ENCODE measurements around the gene CACNG5. TPM values are rescaled to one million over a fixed set of nuclear protein-coding genes. Genes with fewer than 3 reads are reported as not detected.

CACNG5 gene
- total RNA-seq, 1 experiment from 2014 or later = 0.21 TPM

- CTCF ChIA-PET = no interaction called here
Measured at GRCh38 chr17:66842505-66842904, 7.6 kb downstream of the CACNG5 start.

GRCh38 chr17:66842959-66843358 is 8.0 kb downstream of the CACNG5 start:
- no peak for DNase-seq (ENCODE audit: low read depth, low spot score)
- POLR2A ChIA-PET = no interaction called here
- intact Hi-C loops (cut with micrococcal nuclease; ENCODE audit: unreplicated experiment) (no loop called here), in situ Hi-C loops (cut with HindIII; ENCODE audit: low pct_unique_long_range_greater_than_20kb, low sequenced_read_pairs) (no loop called here)
- CTCF ChIA-PET = no interaction called here
- TF ChIP-seq POLR2AphosphoS5 (IDR thresholded peaks at IDR 0.05; ENCODE audit: low read depth, low read length) (no peak), CTCF (IDR thresholded peaks at IDR 0.05) (no peak), REST (IDR thresholded peaks at IDR 0.05; ENCODE audit: insufficient read depth in 1 of 2, low read depth in 2 of 2, low read length in 1 of 2) (no peak), SIN3A (IDR thresholded peaks at IDR 0.05; ENCODE audit: borderline replicate concordance, insufficient read depth, low read depth, low read length) (no peak), TCF7L2 (IDR thresholded peaks at IDR 0.05; ENCODE audit: low read depth, low read length) (no peak)
- Histone ChIP-seq H3K36me3 (ENCODE audit: control insufficient read depth, insufficient read depth, low read length) (no peaks in the 10 kb centered on the region), H3K9me3 (ENCODE audit: control insufficient read depth, insufficient read depth, low read depth, low read length) (no peaks in the 10 kb centered on the region), H3K4me3 (ENCODE audit: low read depth in 2 of 2, low read length in 2 of 2) (no peak overlapping the region), H3K4me1 (ENCODE audit: control insufficient read depth, insufficient read depth, low read length) (no peaks in the 10 kb centered on the region), H3K27ac (ENCODE audit: low read length) (no peak overlapping the region), H3K27me3 (ENCODE audit: control insufficient read depth, insufficient read depth, low read length) (no peaks in the 10 kb centered on the region)
- no TSS peak for BruUV-seq (replicated peaks)
- no peak for ATAC-seq

More at GRCh38 chr17:66842505-66842904, 7.6 kb downstream of the CACNG5 start:
- POLR2A ChIA-PET = no interaction called here
- no peak for TF ChIP-seq TCF7L2 (IDR thresholded peaks at IDR 0.05; ENCODE audit: low read depth, low read length)
- TF ChIP-seq POLR2AphosphoS5 (IDR thresholded peaks at IDR 0.05; ENCODE audit: low read depth, low read length) = no peak
- TF ChIP-seq CTCF (IDR thresholded peaks at IDR 0.05) = no peak
- no peak for TF ChIP-seq REST (IDR thresholded peaks at IDR 0.05; ENCODE audit: insufficient read depth in 1 of 2, low read depth in 2 of 2, low read length in 1 of 2)
- TF ChIP-seq SIN3A (IDR thresholded peaks at IDR 0.05; ENCODE audit: borderline replicate concordance, insufficient read depth, low read depth, low read length) = no peak
- in situ Hi-C loops (cut with HindIII; ENCODE audit: low pct_unique_long_range_greater_than_20kb, low sequenced_read_pairs) = no loop called here
- no TSS peak for BruUV-seq (replicated peaks)
- DNase-seq (ENCODE audit: low read depth, low spot score) (no peak), ATAC-seq (no peak)
- no peaks in the 10 kb centered on the region for H3K4me1 ChIP-seq (ENCODE audit: control insufficient read depth, insufficient read depth, low read length)
- H3K36me3 ChIP-seq (ENCODE audit: control insufficient read depth, insufficient read depth, low read length) = no peaks in the 10 kb centered on the region
- H3K27ac ChIP-seq (ENCODE audit: low read length) = no peak overlapping the region
- no peaks in the 10 kb centered on the region for H3K27me3 ChIP-seq (ENCODE audit: control insufficient read depth, insufficient read depth, low read length)
- intact Hi-C loops (cut with micrococcal nuclease; ENCODE audit: unreplicated experiment) = no loop called here
- no peak overlapping the region for H3K4me3 ChIP-seq (ENCODE audit: low read depth in 2 of 2, low read length in 2 of 2)
- no peaks in the 10 kb centered on the region for H3K9me3 ChIP-seq (ENCODE audit: control insufficient read depth, insufficient read depth, low read depth, low read length)

All from Panc1 (cell line).